Muscle of arm (tissue), 12 donors: ENCODE measurements around the gene RAP1GAP. TPM values are rescaled to one million over a fixed set of nuclear protein-coding genes. Genes with fewer than 3 reads are reported as not detected.

Experiments used
- DNase-seq: peaks from one replicate; pipeline ENCODE4 v3.0.0-alpha.2; 2013
- polyA plus RNA-seq, 12 donors: library from polyadenylated mRNA; unstranded; fragments of 120-200 nt; gene quantifications; one replicate each; pipeline ENCODE4 v1.2.1, GENCODE V29; 2013; ENCODE audit not compliant: insufficient read length in 12 of 12

Gene RAP1GAP
- polyA plus RNA-seq, 12 donors: 1.1 to 9.2 (median 1.7) TPM; not detected in 1

GRCh38 chr1:21612057-21612456, 57.1 kb downstream of the RAP1GAP start:
- no peak for DNase-seq

DNA sequence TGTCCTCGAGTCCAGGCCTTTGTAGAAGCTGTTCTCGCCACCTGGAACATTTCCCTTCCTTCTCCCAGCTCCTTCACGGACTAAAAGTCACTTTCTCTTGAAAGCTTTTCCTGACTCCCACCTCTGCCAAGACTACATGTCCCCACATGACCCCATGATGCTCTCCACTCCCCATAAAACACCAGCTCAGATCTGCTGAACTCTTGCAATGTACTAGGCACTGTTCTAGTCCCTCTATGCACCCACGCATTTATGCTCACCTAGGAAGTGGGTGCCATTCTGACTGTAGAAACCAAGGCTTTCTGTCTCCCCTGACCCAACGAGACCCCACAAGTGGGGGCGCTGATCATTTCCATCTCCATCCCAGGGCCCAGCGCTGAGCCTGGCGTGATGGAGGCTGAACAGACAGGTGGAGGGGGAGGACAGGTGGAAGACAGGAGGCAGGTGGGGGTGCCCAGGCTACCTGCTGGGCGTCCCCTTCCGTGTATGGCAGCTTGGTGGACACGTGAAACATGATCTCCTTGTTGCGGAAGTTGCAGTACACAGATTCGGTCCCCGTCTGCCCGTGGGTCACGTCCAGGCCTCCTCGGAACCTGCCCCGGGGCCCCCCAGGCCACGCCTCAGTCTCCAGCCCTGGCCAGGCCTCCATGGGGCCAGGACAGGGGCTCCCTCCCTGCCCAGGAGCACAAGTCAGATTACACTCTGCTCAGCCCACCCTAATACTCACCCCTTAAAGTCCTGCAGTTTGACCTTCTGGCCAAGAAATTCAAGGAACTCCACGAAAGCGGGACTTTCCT, 58.0 kb downstream of the RAP1GAP start:
- DNase-seq: no peak

- DNase-seq: no peak
Observed at GRCh38 chr1:21610027-21610426, 59.1 kb downstream of the RAP1GAP start.

DNA sequence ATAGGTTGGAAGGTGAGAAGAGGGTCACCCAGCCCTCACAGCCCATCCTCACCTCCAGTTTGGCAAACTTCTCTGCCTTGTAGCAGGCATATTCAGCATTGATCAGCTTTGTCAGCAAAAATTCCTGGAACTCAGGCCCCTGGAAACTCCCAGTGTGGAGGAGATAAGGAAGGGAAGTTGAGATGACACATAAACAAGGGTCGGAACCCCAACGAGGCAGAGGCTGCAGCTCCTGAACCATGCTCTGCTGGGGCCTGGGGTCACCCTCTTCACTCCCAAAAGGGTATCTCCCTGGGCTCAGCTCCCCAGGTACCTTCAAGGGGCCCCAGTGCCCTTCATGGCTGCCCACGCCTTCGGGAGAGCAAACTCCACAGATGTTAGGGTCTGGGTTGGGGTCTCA, 60.4 kb downstream of the RAP1GAP start:
- no peak for DNase-seq

GRCh38 chr1:21607549-21608529, 61.3 kb downstream of the RAP1GAP start:
- DNase-seq: no peak

- no peak for DNase-seq
Observed at GRCh38 chr1:21605964-21606705, 63.0 kb downstream of the RAP1GAP start.

GRCh38 chr1:21605012-21605715, 64.0 kb downstream of the RAP1GAP start:
- no peak for DNase-seq

DNA sequence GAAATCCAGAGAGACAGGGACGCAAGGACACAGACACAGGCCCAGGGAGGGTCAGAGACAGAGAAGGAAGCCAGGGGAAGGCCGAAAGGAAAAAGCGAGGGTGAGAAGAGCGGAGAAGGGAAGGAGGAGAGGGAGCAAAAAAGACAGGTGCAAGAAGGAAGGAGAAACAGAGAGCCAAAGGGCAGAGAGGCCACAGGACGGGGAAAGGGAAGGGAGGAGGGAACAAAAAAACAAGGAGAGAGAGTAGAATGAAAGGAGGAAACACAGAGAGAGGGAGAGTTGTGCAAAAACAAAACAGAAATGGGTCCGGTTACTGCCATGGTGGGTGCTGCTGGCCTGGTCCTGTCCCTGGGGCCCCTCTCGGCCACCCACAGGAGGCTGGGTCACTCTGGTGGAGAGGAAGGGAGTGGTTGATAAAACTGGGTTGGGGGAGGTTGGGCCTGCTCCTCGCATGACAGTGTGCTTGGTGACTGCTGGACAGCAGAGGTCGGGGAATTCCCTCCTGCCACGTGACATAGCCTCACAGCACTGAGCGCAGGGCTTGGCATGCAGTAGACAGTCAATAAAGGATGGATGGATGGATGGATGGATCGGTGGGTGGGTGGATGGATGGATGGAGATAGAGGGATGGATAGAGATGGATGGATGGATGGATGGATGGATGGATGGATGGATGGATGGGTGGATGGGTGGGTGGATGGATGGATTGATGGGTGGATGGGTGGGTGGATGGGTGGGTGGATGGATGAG, 64.8 kb downstream of the RAP1GAP start:
- no peak for DNase-seq

GRCh38 chr1:21603177-21604138, 65.7 kb downstream of the RAP1GAP start:
- DNase-seq: no peak

DNA sequence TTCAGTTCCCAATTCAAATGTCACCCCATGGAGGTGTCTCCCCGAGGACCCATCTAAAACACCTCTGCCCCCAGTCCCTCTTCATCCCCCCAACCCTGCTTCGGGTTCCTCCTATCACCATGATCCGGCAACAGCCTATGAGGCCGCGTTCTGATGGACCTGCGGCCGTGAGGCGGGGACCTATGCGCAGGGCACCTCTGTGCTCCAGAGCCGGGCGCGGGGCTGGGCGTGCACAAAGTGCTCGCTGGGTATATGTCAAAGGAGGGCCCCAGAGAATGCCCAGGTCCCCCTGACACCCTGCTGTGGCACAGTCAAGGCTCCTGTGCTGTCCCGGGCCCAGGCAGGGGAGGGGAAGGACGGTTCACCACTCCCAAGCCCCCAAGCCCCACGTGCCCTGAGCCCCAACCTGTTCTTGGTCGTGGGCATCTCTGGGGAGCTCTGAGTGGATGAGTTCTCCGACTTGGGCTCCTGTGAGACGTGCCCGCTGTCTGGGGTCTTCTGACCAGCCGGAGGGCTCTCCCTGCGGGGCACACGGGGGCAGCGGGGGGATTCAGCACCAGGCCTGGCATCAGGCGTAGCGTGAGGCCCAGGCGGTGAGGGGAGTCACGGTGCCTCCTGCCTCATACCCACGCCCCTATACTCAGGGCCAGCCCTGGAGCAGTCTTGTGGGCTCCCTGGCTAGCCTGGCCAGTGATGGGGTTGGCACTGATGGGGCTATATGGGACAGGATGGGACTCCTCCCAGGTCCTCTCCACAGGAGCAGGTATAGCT, 67.7 kb downstream of the RAP1GAP start:
- no peak for DNase-seq

DNA sequence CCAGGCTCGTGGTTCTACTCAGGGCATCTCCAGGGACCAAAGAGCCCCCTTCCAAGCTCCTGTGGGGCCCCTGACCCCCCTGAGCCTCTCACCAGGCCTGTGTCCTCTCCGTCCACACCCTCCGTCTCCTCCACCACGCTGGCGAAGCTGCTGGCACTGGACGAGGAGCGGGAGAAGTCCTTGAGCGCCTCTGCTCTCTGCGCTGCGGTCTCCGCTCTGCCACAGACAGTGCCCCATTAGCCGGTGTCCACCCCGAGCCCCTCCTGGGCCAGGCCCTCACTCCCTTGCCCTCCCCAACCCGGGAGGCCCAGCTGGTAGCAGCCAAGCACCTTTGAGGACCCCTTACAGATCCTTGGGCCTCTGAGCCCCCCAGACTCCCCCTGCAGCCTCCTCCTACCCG, 69.8 kb downstream of the RAP1GAP start:
- no peak for DNase-seq

DNA sequence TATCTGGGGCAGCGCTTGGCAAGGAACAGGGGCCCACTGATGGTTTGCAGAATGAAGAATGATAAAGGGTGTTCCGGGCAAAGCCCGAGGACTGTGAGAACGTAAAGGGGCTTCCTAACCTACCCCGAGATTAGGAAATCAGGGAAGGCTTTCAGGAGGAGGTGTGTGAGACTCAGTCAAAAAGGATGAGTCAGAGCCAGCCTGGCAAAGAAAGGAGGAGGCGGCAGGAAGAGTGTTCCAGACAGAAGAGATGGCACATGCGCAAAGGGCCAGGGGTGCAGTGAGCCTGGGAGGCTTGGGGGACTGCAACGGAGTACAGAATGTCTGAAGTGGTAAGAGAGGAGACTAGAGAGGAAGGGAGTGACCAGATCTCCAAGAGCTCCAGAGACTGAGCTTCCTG, 70.3 kb downstream of the RAP1GAP start:
- DNase-seq: no peak

DNA sequence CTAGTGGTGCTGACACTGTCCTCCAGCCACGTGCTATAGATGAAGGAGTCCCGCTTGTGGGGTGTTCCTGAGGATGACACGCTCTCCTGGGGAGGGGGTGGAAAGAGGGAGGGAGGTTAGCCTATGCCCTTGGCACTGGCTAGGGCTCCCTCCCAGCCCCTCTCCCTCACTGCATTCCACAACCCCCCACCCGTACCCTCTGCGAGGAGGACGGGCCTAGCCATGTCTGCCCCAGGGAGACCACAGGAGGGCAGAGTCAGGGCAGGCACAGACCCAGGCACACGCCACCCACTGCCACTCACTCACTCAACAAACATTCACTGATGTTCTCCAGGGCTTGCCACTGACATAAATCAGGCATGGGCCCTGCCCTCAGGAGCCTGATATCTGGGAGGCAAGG, 70.7 kb downstream of the RAP1GAP start:
- no peak for DNase-seq

DNA sequence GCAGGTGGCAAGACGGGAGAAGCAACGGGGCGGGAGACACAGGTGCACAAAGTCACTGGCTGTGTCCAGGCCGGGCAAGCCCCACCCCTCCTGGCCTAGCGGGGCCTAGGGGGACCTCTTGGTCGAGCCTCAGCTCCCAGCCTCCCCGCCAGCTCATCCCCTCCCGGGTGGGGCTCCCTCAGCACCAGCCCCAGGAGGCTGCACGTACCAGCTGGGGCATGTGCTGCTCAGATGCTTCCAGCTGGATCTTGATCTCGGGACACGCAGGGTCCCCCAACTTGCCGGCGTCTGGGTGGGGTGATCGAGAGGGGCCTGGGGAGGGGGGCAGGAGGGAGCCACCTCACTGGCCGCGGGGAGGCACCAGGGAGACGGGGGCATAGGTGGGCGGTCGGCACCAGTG, 71.4 kb downstream of the RAP1GAP start:
- DNase-seq: no peak

- DNase-seq: no peak
Observed at GRCh38 chr1:21596628-21597027, 72.5 kb downstream of the RAP1GAP start.

- no peak for DNase-seq
Observed at GRCh38 chr1:21596174-21596573, 73.0 kb downstream of the RAP1GAP start.

GRCh38 chr1:21594935-21595897, 73.9 kb downstream of the RAP1GAP start:
- no peak for DNase-seq
